HG03175 (cell line): ENCODE results near the gene LAMA2.

ENCODE experiments used
- ATAC-seq: cut with Tn5 transposase; IDR thresholded peaks from one replicate; pipeline ENCODE4 v1.9.1; 2021; ENCODE audit warnings: mild to moderate bottlenecking, moderate library complexity; ENCODE audit not compliant: unreplicated experiment

LAMA2 gene

DNA sequence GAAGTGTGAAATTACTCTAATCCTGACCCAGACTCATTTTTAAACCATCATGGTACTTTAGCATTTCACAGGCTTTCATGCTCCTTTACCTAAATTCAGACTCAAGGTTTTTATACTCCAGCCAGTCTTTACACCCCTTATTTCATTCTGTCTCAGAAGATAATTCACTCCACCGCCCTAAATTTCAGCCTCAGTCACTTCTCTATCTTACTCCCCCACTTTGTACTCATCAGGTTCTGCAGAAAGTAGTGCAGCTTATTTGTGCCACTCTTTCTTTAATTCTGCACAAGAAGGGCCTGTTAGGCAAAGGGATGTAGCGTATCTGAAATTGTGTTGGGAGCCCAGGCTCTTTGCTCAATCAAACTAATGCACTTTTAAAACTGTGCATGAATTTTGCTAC is 621.5 kb downstream of the LAMA2 start:
- no peak for ATAC-seq

DNA sequence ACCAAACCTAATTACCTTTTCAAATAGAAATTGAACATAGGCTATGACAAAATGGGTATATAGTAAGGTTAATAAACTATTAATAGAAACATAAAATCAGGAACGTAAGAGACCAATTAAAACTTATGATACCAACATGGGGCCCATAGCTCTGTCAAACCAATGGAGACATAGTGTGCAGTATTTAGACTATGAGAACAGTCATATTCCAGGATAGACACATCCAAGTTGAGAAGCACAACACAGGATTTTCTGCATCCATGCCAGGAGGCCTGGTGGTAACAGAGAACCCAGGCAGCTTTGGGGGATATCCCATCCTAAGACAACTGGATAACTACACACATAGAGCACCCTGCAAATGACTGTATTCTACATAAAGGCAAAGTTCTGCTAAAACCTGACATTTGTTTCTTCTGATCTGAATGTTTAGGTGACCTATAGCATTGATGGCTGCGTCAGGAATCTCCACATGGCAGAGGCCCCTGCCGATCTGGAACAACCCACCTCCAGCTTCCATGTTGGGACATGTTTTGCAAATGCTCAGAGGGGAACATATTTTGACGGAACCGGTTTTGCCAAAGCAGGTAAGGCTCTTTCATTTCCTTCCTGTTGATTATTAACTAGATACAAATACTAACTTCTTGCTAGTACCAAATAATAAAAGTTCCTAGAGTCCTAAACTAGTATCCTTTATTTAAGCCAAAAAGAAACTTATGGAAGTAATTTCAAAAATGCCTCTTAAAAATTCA is 624.3 kb downstream of the LAMA2 start:
- no peak for ATAC-seq

DNA sequence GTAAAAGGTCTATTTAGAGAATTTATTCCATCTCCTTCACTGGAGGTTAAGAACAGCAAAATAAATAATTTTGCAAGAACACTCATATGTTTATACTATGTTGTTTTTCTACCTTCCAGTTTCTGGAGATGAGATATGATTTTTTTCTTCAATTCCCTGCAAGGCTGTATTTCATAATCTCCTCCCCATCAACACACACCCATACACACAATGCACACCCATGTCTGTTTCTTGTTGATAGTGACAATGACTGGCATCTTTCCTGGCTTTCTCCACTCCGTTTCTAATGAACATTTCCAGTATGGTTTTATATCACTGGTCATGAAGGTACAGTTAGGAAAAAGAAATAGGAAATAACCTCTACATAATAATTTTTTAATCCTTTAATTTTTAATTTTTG is 624.9 kb downstream of the LAMA2 start:
- ATAC-seq, result no peak

DNA sequence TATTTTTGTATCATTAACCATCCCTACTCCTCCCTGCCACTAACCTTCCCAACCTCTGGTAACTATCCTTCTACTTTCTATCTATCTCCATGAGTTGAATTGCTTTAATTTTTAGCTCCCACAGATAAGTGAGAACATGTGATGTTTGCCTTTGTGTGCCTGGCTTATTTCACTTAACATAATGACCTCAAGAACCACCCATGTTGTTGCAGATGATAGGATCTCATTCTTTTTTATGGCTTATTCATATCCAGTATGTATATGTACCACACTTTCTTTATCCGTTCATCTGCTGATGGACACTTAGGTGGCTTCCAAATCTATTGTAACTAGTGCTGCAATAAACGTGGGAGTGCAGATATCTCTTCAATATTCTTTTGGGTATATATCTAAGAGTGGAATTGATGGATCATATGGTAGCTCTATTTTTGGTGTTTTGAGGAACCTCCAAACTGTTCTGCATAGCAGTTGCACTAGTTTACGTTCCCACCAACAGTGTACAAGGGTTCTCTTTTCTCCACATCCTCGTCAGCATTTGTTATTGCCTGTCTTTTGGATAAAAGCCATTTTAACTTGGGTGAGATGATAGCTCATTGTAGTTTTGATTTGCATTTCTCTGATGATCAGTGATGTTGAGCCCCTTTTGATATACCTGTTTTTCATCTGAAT is 625.7 kb downstream of the LAMA2 start:
- ATAC-seq, result no peak

DNA sequence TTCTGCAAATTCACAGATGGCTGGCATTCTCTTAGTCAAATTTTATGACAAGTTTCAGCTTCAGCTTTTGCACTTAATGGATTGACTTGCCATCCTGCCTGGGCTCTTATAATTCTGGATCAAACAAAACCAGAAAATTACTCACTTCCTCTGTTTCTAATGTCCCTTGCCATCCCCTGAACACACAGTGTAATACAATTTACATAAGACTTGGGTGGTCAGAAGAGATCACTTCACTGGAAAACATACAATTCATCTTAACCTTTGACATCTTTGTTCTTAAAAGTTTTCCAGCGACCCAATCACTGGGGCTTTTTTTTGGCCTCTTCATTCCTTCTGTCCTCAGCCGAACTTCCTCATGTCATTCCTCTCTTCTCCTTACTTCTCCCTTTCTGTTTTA is 628.0 kb downstream of the LAMA2 start:
- no peak for ATAC-seq

DNA sequence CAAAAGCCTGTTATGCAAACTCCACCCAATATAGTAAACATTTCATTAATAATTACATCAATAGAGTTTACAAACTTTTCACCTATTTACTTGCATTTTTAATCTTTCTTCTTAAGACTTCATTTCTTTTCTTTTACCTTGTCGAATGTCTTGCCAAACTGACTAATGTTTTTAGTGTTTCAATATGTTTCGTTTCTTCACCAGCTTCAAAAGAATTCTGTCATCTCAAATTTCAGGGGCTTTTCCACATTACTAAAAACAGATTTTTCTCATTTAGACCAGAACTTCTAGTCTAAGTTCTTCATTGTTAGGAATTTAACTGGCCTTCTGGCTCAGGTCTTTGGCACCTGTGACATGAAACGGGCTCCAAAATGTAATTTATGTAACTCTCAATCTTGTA is 630.5 kb downstream of the LAMA2 start:
- no peak for ATAC-seq

DNA sequence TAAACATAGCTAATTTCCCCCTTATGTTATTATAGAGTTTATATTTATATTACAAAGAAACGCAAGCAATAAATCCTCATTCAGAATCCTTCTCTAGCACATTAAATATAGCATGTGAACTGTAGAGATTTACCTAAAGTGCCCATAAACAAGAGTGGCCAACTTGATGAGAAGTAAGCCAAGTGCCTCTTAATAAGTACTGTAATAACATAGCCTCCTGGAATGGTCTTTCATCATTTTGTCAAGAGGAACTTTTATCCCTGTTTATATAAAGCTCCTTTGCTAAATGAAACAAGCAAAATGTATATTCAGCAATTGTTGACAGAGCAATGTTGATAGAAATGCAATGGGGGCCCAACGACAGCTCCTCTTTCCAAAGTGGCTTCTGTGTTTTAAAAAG is 632.1 kb downstream of the LAMA2 start:
- no peak for ATAC-seq

DNA sequence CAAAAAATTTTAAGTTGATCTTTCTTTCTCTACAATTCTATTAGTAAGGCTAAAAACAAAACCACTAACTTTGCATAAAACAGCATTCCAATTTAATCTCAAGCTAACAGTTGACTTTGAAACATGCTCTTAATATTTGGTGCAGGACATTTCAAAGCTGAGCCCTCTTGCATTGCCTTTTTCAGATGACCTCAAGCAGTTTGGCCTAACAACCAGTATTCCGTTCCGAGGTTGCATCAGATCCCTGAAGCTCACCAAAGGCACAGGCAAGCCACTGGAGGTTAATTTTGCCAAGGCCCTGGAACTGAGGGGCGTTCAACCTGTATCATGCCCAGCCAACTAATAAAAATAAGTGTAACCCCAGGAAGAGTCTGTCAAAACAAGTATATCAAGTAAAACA is 633.1 kb downstream of the LAMA2 start:
- no peak for ATAC-seq

DNA sequence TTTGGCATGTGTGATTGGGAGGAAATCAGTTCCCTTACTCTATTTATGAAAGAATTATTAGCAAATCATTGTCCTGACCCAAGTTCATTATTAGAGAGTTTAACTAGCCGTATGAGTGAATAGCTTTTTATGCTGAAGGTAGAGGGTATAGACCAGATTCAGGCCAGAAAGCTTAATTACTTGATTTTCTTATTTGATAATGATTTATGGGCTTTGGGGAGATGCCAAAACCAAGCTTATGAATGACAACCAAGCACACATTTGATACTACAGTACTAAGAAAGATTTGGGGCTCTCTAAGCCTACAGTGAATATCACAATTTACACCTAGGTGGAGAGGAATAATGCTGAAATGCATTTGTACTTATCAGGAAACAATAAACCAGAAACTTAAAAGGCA is 633.8 kb downstream of the LAMA2 start:
- no peak for ATAC-seq

DNA sequence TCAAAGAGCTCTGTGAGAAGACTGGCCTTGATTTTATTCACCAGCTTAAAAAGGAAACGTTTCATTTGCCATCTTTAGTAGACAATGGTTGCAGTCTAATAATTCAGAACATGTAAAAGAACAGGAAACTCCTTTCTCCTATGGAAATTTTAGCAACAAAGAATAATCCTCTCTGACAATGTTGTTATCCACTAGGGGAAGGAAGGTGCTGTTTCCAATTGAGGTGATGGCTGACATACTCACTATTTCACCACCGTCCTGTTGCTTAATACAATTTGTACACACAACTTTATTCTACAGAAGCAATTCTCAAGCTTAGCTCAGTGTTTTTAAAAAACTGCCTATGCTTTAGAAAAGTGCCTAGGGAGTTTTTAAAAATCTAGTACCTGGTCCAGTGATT is 634.4 kb downstream of the LAMA2 start:
- no peak for ATAC-seq

DNA sequence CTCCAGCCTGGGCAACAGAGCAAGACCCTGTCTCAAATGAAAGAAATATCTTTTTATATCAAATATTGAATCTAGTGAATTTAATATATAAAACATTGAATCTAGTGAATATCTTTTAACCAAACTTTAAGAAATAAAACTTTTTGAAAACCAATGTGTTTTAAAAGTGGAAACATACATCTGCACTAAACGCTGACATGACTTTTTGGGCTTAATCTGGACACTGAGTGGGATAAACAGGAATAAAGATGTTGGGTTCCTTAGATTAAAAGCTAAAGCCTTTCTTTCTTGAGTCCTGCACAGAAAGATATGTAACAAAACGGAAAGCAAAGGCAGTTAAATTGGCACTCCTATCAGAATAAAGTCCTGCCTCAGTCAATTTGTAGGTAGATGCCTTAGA is 636.8 kb downstream of the LAMA2 start:
- no peak for ATAC-seq

DNA sequence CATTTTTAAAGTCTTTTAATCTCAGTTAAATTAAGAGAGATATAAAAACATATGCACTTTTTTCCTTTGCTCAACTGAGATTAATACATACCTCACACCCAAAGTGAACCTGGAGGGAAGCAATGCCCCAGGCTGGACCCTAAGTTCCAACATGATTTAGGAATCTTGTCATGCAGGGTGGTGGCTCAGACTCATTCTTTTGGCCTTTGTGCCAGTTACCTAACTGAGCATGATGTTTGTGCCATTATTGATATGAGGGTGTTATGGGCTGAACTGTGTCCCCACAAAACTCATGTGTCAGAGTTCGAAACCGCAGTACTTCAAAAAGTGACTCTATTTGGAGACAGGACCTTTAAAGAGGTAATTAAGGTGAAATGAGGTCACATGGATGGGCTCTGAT is 639.0 kb downstream of the LAMA2 start:
- no peak for ATAC-seq

DNA sequence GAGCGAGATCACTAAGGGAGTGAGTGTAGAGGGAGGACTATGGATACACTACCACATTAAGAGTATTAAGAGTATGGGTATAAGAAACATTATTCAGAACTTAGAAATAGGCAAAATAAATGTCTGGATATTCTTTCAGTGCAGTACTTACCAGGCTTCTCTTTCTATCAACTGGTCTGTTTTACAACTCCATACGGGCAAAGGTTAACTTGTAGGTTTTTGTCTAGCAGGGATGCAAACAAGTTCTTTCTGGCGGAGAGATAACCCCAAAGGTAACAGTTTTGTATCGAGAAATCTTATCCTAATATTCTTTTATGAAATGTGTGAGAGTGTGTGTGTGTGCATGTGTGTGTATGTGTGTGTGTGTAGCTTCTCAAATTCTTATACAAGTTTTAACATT is 640.9 kb downstream of the LAMA2 start:
- ATAC-seq, result no peak

DNA sequence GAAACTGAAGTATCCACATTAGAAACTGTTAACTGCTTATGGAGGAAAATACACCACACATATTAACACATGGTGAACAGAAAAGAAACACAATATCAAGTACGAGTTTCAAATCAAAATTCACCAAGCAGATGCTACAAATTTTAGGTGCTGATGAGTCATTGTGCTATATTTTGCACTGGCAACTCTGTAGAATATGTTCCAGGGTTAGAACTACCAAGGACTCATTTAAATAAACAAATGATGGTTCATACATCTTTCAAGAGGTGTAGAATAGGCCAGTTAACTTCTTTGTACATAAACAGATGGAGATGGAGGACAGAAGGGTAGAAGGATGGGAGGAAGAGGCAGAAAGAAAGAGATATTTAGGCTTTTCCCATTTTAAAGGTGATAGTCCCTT is 642.1 kb downstream of the LAMA2 start:
- ATAC-seq, result no peak

DNA sequence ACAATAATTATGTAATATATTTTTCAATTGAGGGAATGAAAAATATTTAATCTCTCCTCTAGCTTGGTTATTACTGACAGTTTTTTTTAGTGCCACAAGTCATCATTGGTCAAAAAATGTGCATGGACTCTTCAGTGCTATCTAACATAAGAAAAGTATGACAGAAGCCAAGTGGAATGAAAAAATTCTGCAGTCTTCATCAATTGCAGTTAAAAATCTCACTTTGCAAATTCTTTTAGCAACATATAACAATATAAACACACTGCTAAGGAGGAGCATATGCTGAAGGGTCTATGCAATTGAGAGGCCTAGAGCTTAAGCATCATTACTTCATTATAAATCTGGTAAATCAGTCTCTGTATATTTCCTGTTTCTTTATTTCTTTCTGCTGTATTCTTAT is 652.0 kb downstream of the LAMA2 start:
- no peak for ATAC-seq

DNA sequence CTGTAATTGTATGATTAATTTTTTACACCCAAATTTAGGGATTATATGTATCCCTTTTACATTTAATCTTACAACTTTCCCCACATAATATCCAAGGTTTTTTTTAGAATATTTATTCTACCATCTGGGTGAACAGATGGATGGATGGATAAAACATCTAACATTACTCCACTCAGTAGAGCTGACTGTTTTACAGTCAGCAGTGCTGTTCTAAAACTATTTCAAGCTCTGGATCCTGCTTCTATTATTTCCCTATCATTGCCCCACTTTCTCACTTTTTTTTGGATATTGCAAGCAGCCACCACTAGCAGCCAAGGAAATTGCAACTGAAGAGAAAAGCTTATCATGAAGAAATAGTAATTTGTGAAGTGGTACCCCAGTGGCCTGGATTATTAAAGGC is 653.3 kb downstream of the LAMA2 start:
- ATAC-seq, result no peak

DNA sequence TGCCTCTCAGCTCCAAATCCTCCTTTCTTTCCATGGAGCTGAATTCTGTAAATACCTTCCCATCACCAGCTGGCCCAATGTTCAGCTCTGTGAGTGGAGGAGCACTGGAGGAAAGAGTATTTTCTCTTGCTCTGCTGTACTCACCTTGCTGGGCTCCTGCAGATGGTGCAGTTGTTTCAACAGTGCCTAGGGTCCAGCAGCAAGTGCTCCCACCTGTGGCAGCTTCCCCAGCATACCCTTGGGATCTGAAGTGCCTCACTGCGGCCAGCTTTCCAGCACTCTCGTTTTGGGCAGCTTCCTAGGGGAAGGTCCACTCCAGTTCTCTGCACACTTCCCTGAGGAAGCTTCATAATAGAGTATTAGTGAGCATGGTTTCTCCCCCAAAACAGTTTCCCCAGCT is 656.1 kb downstream of the LAMA2 start:
- ATAC-seq, result no peak

DNA sequence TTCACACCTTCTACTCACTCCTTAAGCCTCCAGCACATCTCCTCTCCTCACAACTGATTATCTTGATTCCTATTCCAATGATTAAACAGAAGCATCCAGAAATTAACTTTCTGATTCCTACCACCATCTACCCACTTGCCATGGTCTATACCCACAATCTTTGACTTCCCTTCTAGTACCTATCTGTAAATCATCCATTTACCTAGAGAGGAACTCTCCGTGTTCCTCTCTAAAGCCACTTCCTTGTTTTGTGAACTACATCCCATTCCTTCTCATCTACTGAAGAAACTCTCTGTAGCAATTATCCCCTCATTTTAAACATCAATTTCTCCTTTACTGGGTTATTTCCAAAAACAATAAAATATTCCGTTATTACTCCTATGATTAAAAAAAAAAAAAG is 659.8 kb downstream of the LAMA2 start:
- no peak for ATAC-seq

DNA sequence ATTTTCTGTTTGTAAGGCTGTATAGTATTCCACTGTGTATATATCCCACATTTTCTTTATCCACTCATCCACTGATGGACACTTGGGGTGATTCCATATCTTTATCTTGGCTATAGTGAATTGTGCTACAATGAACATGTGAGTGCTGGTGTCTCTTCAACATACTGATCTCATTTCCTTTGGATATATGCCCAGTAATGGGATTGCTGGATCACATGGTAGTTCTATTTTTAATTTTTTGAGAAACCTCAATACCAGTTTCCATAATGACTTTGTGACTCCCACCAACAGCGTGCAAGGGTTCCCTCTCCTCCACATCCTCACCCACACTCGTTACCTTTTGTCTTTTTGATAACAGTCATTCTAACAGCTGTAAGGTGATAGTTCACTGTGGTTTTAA is 661.0 kb downstream of the LAMA2 start:
- no peak for ATAC-seq

DNA sequence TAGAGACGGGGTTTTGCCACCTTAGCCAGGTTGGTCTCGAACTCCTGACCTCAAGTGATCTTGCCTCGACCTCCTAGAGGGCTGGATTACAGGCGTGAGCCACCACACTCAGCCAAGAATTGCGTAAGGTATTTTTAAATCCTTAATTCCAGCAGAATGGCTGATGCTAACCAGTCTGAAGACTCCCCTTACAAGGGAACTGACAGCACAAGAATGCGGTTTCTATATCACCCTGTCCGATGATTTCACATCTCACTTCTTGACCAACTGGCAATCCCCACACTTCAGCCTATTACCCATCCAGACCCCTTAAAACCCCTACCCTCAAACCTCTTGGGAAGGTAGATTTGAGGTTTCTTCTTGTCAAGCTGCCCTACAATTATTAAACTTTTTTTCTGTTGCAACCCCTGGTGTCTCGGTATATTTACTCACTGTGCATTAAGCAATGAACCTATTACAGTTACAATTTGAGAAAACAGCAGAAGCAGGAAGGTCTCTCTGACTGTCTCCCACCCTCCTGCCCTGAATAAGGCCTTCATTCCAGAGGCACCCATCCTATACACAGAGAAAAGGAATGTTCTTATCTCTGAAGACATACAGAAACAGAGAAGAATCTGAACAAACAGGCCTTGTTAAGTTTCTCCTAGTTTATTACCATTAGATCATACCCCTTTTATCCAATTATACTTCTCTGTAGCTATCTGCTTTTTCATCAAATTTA is 662.1 kb downstream of the LAMA2 start:
- no peak for ATAC-seq

DNA sequence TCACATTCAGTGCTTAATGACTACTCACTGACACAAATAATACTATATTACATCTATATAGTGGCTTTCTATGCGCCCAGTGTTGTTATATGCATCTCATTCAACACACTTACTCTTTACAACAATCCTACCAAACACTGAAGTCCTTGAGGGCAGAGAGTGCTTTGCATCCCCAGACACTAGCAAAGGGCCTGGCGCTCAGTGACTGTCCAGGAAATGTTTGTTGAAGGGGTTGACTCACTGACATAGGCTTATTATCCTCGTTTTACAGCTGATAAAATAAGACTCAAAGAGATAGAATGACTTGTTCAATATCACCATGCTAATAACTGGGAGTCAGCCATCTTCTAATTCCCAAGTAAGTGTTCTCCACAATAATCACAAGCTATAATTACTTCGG is 663.8 kb downstream of the LAMA2 start:
- ATAC-seq, result no peak

DNA sequence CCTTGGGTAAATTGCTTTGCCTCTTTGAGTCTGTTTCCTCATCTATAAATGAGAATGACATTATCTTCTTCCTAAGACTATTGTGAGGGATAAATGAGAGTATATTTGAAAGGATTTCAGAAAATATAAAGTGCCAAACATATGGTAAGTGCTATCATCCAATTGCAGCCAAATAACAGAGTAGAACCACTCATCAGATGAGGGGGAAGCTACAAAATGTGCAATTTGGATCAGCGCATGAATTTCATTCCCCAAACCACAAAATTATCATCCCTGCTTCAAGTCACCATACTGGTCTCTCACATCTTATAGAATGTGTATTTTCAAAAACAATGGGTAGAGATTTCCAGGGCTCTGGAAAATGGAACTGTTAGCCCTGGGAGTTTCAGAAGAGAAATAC is 668.5 kb downstream of the LAMA2 start:
- no peak for ATAC-seq
